Brain microvascular endothelial cell (primary cell): Measurements from ENCODE around the gene RANBP9.

Experiments used
- DNase-seq: peaks from one replicate; pipeline ENCODE4 v3.0.0-alpha.2; 2020
- H3K27ac ChIP-seq: fragments of 250-450 bp; sonication (Bioruptor Pico); 2 replicates; pipeline ENCODE4 v1.5.1; 2020; ENCODE audit warnings: mild to moderate bottlenecking, moderate library complexity
- H3K27me3 ChIP-seq: fragments of 250-450 bp; sonication (Bioruptor Pico); replicated peaks from 2 replicates; pipeline ENCODE4 v1.5.1; 2020; ENCODE audit warnings: mild to moderate bottlenecking
- H3K36me3 ChIP-seq: fragments of 250-450 bp; sonication (Bioruptor Pico); replicated peaks from 2 replicates; pipeline ENCODE4 v1.5.1; 2020; ENCODE audit warnings: mild to moderate bottlenecking
- H3K4me3 ChIP-seq: 2 replicates; pipeline ENCODE4 v1.5.1; 2011; ENCODE audit warnings: low read depth, mild to moderate bottlenecking, control low read depth, low read length, moderate library complexity
- CTCF ChIP-seq: IDR thresholded peaks from 2 replicates; pipeline ENCODE4 v1.5.1; 2011; ENCODE audit warnings: low read depth, mild to moderate bottlenecking, moderate library complexity, low read length, control low read depth, inconsistent platforms; ENCODE audit errors: missing control alignments
- in situ Hi-C: cut with HindIII; loops from 2 replicates; pipeline ENCODE4 v1.10.0; 2017; ENCODE audit warnings: low sequenced_read_pairs, low pct_ligation_motif_present

RANBP9 gene

GRCh38 chr6:13676551-13677156 is 35.0 kb downstream of the RANBP9 start:
- no peak for TF ChIP-seq CTCF
- Histone ChIP-seq H3K4me3 (no peak overlapping the region), H3K36me3 (no peaks in the 10 kb centered on the region), H3K27me3 (no peaks in the 10 kb centered on the region), H3K27ac (no peak overlapping the region)
- no peak for DNase-seq
- in situ Hi-C loops: no loop called here

GRCh38 chr6:13674533-13675190 is 37.0 kb downstream of the RANBP9 start:
- TF ChIP-seq CTCF: no peak
- no peak overlapping the region for H3K4me3 ChIP-seq
- in situ Hi-C loops: no loop called here
- no peak for DNase-seq
- H3K27me3 ChIP-seq: no peaks in the 10 kb centered on the region
- H3K36me3 ChIP-seq: no peaks in the 10 kb centered on the region
- H3K27ac ChIP-seq: no peak overlapping the region

GRCh38 chr6:13673825-13674444 is 37.7 kb downstream of the RANBP9 start:
- H3K27me3 ChIP-seq: no peaks in the 10 kb centered on the region
- in situ Hi-C loops: no loop called here
- DNase-seq: no peak
- no peaks in the 10 kb centered on the region for H3K36me3 ChIP-seq
- no peak overlapping the region for H3K4me3 ChIP-seq
- H3K27ac ChIP-seq: no peak overlapping the region
- no peak for TF ChIP-seq CTCF

- Histone ChIP-seq H3K27me3 (no peaks in the 10 kb centered on the region), H3K27ac (no peak overlapping the region), H3K36me3 (no peaks in the 10 kb centered on the region), H3K4me3 (no peak overlapping the region)
- in situ Hi-C loops: no loop called here
- DNase-seq: no peak
- no peak for TF ChIP-seq CTCF
Measured at GRCh38 chr6:13673368-13673767, 38.3 kb downstream of the RANBP9 start.

GRCh38 chr6:13672904-13673303 is 38.7 kb downstream of the RANBP9 start:
- no peak for TF ChIP-seq CTCF
- no peaks in the 10 kb centered on the region for H3K27me3 ChIP-seq
- H3K27ac ChIP-seq: no peak overlapping the region
- H3K36me3 ChIP-seq: no peaks in the 10 kb centered on the region
- in situ Hi-C loops: no loop called here
- DNase-seq: no peak
- H3K4me3 ChIP-seq: no peak overlapping the region
